ENCODE measurements around the gene SMURF1. TPM values are rescaled to one million over a fixed set of nuclear protein-coding genes. Genes with fewer than 3 reads are reported as not detected.

The SMURF1 gene
- total RNA-seq, 1 donor from 2014 or later, result 10.0 TPM

DNA sequence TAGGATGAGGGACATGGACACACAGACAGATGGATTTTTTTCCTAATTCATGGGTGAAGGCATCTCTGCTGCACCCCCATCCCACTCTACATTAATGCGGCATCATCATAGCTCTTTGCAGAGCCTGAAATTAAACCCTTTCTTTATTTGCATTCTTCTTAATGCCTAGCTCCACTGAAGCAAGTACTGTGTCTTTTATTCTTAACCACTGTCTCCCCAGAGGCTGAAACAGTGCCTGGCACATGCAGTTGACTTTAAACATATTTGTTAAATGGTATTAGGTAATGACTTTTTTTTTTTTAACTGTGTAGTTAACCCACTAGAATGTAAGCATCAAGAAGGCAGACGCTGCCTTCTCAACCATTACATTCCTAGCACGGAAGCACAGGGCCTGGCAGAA is 73.5 kb downstream of the SMURF1 start:
- H3K9me3 ChIP-seq (replicated peaks), result no peaks in the 10 kb centered on the region

GRCh38 chr7:99061001-99061776 is 82.7 kb downstream of the SMURF1 start:
- intact Hi-C loops (cut with micrococcal nuclease), result no loop called here

More for the DNA sequence above, 73.5 kb downstream of the SMURF1 start:
- no peaks in the 10 kb centered on the region for H3K36me3 ChIP-seq
- TF ChIP-seq, protein P1, sequence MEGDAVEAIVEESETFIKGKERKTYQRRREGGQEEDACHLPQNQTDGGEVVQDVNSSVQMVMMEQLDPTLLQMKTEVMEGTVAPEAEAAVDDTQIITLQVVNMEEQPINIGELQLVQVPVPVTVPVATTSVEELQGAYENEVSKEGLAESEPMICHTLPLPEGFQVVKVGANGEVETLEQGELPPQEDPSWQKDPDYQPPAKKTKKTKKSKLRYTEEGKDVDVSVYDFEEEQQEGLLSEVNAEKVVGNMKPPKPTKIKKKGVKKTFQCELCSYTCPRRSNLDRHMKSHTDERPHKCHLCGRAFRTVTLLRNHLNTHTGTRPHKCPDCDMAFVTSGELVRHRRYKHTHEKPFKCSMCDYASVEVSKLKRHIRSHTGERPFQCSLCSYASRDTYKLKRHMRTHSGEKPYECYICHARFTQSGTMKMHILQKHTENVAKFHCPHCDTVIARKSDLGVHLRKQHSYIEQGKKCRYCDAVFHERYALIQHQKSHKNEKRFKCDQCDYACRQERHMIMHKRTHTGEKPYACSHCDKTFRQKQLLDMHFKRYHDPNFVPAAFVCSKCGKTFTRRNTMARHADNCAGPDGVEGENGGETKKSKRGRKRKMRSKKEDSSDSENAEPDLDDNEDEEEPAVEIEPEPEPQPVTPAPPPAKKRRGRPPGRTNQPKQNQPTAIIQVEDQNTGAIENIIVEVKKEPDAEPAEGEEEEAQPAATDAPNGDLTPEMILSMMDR (IDR thresholded peaks at IDR 0.05; ENCODE audit: borderline replicate concordance), result no peak
- H3K27me3 ChIP-seq (ENCODE audit: low read depth), result no peaks in the 10 kb centered on the region
- peaks cover 57% of the 10 kb centered on the region for H3K4me1 ChIP-seq
- H3K27ac ChIP-seq (replicated peaks), result no peak overlapping the region
- H3K4me3 ChIP-seq, result no peak overlapping the region
- no peak for DNase-seq
- intact Hi-C loops (cut with micrococcal nuclease), result no loop called here

GRCh38 chr7:99054781-99055180 is 89.1 kb downstream of the SMURF1 start:
- intact Hi-C loops (cut with micrococcal nuclease), result no loop called here
- H3K4me3 ChIP-seq, result no peak overlapping the region
- peaks cover 83% of the 10 kb centered on the region for H3K36me3 ChIP-seq

More at GRCh38 chr7:99061001-99061776, 82.7 kb downstream of the SMURF1 start:
- Histone ChIP-seq H3K27ac (replicated peaks) (no peak overlapping the region), H3K9me3 (replicated peaks) (no peaks in the 10 kb centered on the region), H3K27me3 (ENCODE audit: low read depth) (no peaks in the 10 kb centered on the region), H3K36me3 (peaks cover 27% of the 10 kb centered on the region), H3K4me3 (no peak overlapping the region), H3K4me1 (no peaks in the 10 kb centered on the region)
- DNase-seq, result no peak
- TF ChIP-seq, protein P1 (IDR thresholded peaks at IDR 0.05; ENCODE audit: borderline replicate concordance), result no peak

GRCh38 chr7:99050971-99051370 is 92.9 kb downstream of the SMURF1 start:
- Histone ChIP-seq H3K27me3 (ENCODE audit: low read depth) (no peaks in the 10 kb centered on the region), H3K36me3 (peaks cover 96% of the 10 kb centered on the region), H3K4me3 (no peak overlapping the region), H3K27ac (replicated peaks) (no peak overlapping the region), H3K4me1 (peaks cover 7% of the 10 kb centered on the region), H3K9me3 (replicated peaks) (no peaks in the 10 kb centered on the region)
- TF ChIP-seq, protein P1 (IDR thresholded peaks at IDR 0.05; ENCODE audit: borderline replicate concordance), result no peak
- intact Hi-C loops (cut with micrococcal nuclease), result no loop called here
- DNase-seq, result no peak

More at GRCh38 chr7:99054781-99055180, 89.1 kb downstream of the SMURF1 start:
- Histone ChIP-seq H3K4me1 (no peaks in the 10 kb centered on the region), H3K27me3 (ENCODE audit: low read depth) (no peaks in the 10 kb centered on the region), H3K9me3 (replicated peaks) (no peaks in the 10 kb centered on the region), H3K27ac (replicated peaks) (no peak overlapping the region)
- DNase-seq, result no peak
- TF ChIP-seq, protein P1 (IDR thresholded peaks at IDR 0.05; ENCODE audit: borderline replicate concordance), result no peak

DNA sequence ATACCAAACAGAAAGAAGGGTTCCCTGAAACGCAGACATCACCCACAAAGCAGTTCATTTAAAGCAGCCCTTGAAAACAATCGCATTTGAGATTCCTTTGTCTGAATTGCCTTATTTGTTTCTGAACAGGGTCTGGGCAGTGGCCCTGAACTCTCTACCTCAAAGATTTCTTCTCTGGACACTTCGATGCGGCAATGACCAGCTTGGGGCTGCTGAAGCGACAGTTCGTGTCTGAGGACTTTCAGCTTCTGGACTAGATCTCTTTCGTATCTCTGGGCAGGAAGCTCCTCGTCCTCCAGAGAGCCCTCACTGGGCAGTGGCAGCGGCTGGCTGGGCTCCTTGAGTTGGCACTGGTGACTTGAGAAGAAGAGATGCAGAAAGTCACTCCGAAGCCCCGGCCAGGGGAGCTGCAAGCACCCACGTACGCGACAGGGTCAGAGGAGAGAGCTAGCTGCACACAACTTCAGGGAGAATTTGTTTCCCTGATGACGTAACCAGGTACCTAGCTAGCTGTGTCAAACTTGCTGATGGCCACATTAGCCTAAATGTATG is 96.3 kb downstream of the SMURF1 start:
- Histone ChIP-seq H3K36me3 (peaks cover 94% of the 10 kb centered on the region), H3K4me1 (peaks cover 12% of the 10 kb centered on the region), H3K9me3 (replicated peaks) (no peaks in the 10 kb centered on the region), H3K27ac (replicated peaks) (no peak overlapping the region), H3K27me3 (ENCODE audit: low read depth) (no peaks in the 10 kb centered on the region), H3K4me3 (no peak overlapping the region)
- TF ChIP-seq, protein P1 (IDR thresholded peaks at IDR 0.05; ENCODE audit: borderline replicate concordance), result no peak
- intact Hi-C loops (cut with micrococcal nuclease), result no loop called here
- DNase-seq, result no peak

Data from left ventricle myocardium inferior (tissue), 1 donor.